ENCODE measurements around the gene TIMM9. TPM values are rescaled to one million over a fixed set of nuclear protein-coding genes. Genes with fewer than 3 reads are reported as not detected.
"Not testable (repeated sequence)": the region's sequence is repeated elsewhere in the genome, so short reads cannot be mapped to it uniquely, and the experiment has no call there.

Gene TIMM9
- total RNA-seq, 3 donors from 2014 or later: 37.4 to 70.6 (median 58.4) TPM

- Histone ChIP-seq H3K9me3 (no peaks in the 10 kb centered on the region), H3K27me3 (no peaks in the 10 kb centered on the region), H3K4me1 (no peaks in the 10 kb centered on the region), H3K4me3 (no peak overlapping the region), H3K36me3 (no peaks in the 10 kb centered on the region), H3K27ac (no peak overlapping the region)
- intact Hi-C loops (cut with DNase I; ENCODE audit: low total_unique reads): no loop called here
- no peak for DNase-seq (ENCODE audit: low spot score in 2 of 2)
- TF ChIP-seq, protein P1, sequence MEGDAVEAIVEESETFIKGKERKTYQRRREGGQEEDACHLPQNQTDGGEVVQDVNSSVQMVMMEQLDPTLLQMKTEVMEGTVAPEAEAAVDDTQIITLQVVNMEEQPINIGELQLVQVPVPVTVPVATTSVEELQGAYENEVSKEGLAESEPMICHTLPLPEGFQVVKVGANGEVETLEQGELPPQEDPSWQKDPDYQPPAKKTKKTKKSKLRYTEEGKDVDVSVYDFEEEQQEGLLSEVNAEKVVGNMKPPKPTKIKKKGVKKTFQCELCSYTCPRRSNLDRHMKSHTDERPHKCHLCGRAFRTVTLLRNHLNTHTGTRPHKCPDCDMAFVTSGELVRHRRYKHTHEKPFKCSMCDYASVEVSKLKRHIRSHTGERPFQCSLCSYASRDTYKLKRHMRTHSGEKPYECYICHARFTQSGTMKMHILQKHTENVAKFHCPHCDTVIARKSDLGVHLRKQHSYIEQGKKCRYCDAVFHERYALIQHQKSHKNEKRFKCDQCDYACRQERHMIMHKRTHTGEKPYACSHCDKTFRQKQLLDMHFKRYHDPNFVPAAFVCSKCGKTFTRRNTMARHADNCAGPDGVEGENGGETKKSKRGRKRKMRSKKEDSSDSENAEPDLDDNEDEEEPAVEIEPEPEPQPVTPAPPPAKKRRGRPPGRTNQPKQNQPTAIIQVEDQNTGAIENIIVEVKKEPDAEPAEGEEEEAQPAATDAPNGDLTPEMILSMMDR (IDR thresholded peaks at IDR 0.05): no peak
- TF ChIP-seq POLR2AphosphoS5 (IDR thresholded peaks at IDR 0.05): no peak
- no peak for TF ChIP-seq POLR2A (IDR thresholded peaks at IDR 0.05)
Observed at GRCh38 chr14:58376791-58377190, 50.5 kb downstream of the TIMM9 start.

DNA sequence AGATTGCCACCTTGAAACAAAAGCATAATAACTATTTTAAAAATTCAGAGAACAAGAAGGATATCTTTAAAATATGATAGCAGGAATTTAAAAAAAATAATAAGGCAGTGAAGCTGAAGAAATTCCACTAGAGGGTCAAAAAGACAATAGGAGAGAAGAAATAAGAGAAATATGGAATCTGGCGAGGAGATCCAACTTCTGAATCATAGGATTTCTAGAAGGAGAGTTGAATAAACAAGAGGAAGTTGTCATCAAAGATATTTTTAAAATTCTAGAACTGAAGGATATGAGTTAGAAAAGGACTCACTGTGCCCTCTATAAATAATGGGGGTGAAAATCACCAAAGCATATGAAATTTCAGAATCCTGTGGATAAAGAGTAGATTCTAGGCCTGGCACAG lies 58.4 kb downstream of the TIMM9 start:
- intact Hi-C loops (cut with DNase I; ENCODE audit: low total_unique reads): no loop called here
- Histone ChIP-seq H3K36me3 (peaks cover 12% of the 10 kb centered on the region), H3K27me3 (no peaks in the 10 kb centered on the region), H3K27ac (no peak overlapping the region), H3K4me3 (no peak overlapping the region), H3K4me1 (no peaks in the 10 kb centered on the region), H3K9me3 (no peaks in the 10 kb centered on the region)
- no peak for DNase-seq (ENCODE audit: low spot score in 2 of 2)
- TF ChIP-seq POLR2A (IDR thresholded peaks at IDR 0.05): no peak
- TF ChIP-seq, protein P1 (IDR thresholded peaks at IDR 0.05): no peak
- no peak for TF ChIP-seq POLR2AphosphoS5 (IDR thresholded peaks at IDR 0.05)

DNA sequence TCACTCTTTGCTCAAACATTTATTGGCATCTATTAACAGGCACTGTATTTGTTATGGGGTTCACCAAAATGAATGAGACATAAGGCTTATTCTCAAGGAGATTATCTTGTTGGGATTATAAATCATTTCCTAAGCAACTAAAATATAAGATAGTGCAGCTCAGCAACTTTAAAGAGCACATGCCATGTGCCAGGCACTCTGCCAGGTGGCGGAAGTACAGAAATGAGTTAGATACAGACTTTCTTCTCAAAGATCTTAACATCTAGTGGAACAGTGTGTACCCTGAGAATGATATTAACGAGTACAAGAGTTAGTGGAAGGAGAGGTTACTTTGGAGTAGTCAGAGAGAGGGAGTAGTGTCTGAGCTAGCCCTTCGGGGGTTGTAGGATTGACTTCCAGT lies 60.0 kb downstream of the TIMM9 start:
- TF ChIP-seq, protein P1 (IDR thresholded peaks at IDR 0.05): no peak
- TF ChIP-seq POLR2A (IDR thresholded peaks at IDR 0.05) (no peak), POLR2AphosphoS5 (IDR thresholded peaks at IDR 0.05) (no peak)
- intact Hi-C loops (cut with DNase I; ENCODE audit: low total_unique reads): no loop called here
- peaks cover 12% of the 10 kb centered on the region for H3K36me3 ChIP-seq

DNA sequence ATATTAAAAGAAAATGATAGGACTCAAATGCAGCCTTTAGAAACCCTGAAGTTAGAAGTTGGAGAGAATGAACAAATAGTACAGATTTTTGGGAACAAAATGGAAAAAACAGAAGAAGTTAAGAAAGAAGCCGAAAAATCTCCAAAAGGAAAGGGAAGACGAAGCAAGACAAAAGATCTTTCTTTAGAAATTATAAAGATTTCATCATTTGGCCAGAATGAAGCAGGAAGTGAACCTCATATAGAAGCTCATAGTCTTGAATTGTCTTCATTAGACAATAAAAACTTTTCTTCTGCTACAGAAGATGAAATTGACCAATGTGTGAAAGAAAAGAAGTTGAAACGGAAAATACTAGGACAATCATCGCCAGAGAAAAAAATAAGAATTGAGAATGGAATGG lies 63.0 kb downstream of the TIMM9 start:
- Histone ChIP-seq H3K4me3 (no peak overlapping the region), H3K27me3 (no peaks in the 10 kb centered on the region), H3K9me3 (no peaks in the 10 kb centered on the region), H3K27ac (no peak overlapping the region), H3K36me3 (peaks cover 13% of the 10 kb centered on the region), H3K4me1 (no peaks in the 10 kb centered on the region)
- intact Hi-C loops (cut with DNase I; ENCODE audit: low total_unique reads): no loop called here
- DNase-seq (ENCODE audit: low spot score in 2 of 2): no peak
- TF ChIP-seq POLR2AphosphoS5 (IDR thresholded peaks at IDR 0.05): no peak
- no peak for TF ChIP-seq POLR2A (IDR thresholded peaks at IDR 0.05)
- TF ChIP-seq, protein P1 (IDR thresholded peaks at IDR 0.05): no peak

More for the DNA sequence above, 60.0 kb downstream of the TIMM9 start:
- no peak overlapping the region for H3K4me3 ChIP-seq
- no peak for DNase-seq (ENCODE audit: low spot score in 2 of 2)
- H3K27me3 ChIP-seq: no peaks in the 10 kb centered on the region
- no peaks in the 10 kb centered on the region for H3K4me1 ChIP-seq
- H3K9me3 ChIP-seq: no peaks in the 10 kb centered on the region
- no peak overlapping the region for H3K27ac ChIP-seq

GRCh38 chr14:58362798-58363412 lies 64.4 kb downstream of the TIMM9 start:
- Histone ChIP-seq H3K27ac (no peak overlapping the region), H3K4me3 (no peak overlapping the region), H3K27me3 (no peaks in the 10 kb centered on the region), H3K36me3 (peaks cover 17% of the 10 kb centered on the region), H3K9me3 (no peaks in the 10 kb centered on the region), H3K4me1 (no peaks in the 10 kb centered on the region)
- intact Hi-C loops (cut with DNase I; ENCODE audit: low total_unique reads): no loop called here
- no peak for DNase-seq (ENCODE audit: low spot score in 2 of 2)
- TF ChIP-seq POLR2AphosphoS5 (IDR thresholded peaks at IDR 0.05) (no peak), POLR2A (IDR thresholded peaks at IDR 0.05) (no peak)
- TF ChIP-seq, protein P1 (IDR thresholded peaks at IDR 0.05): peak in 1 of 3 donors; percentile 14

DNA sequence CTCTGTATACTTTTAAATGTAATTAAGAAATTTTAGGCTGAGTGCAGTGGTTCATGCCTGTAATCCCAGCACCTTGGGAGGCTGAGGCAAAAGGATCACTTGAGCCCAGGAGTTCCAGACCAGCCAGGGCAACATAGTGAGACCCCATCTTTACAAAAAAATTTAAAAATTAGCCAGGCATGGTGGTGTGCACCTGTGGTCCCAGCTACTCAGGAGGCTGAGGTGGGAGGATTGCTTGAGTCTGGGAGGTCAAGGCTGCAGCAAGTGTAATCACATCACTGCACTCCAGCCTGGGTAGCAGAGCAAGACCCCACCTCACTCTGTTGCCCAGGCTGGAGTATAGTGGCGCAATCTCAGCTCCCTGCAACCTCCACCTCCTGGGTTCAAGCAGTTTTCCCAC lies 65.1 kb downstream of the TIMM9 start:
- H3K9me3 ChIP-seq; H3K27me3 ChIP-seq; DNase-seq (ENCODE audit: low spot score in 2 of 2); H3K4me1 ChIP-seq; intact Hi-C loops (cut with DNase I; ENCODE audit: low total_unique reads); H3K27ac ChIP-seq; H3K4me3 ChIP-seq: not testable (repeated sequence)
- H3K36me3 ChIP-seq: peaks cover 16% of the 10 kb centered on the region
